ENCODE measurements around the gene GLI2.

Gene GLI2

DNA sequence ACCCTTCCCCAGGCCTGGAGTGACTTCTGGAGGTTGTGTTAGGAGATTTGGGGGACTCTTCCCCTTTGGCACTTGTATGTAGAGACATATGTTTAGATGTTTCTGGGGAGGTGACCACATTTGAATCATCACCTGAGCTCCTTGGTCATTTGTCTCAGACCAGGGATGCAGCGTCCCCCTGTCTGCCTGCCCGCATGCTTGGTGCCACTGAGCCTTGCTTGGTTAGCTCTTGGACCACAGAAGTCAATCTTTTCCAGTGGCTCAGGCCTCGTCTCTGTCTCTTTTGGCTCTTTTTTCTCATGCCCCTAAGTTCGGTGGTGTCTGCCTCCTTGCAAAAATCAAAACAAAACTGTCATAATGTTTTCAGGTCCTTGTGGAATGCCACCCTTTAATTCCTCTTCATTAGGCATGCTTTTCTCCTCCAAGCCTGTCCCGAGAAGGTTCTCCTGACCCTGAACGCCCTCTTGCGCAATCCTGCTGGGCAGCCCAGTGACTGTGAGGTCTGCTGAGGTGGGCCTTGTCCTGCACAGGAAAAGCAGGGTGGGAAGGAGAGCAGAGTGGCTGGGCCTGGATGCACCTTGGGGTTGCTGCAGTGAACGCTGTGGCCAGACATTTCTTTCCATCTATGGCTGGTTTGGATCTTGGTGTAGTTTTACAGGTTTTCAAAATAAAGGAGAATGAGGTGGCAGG is 24.9 kb downstream of the GLI2 start:
- DNase-seq, result no peak

DNA sequence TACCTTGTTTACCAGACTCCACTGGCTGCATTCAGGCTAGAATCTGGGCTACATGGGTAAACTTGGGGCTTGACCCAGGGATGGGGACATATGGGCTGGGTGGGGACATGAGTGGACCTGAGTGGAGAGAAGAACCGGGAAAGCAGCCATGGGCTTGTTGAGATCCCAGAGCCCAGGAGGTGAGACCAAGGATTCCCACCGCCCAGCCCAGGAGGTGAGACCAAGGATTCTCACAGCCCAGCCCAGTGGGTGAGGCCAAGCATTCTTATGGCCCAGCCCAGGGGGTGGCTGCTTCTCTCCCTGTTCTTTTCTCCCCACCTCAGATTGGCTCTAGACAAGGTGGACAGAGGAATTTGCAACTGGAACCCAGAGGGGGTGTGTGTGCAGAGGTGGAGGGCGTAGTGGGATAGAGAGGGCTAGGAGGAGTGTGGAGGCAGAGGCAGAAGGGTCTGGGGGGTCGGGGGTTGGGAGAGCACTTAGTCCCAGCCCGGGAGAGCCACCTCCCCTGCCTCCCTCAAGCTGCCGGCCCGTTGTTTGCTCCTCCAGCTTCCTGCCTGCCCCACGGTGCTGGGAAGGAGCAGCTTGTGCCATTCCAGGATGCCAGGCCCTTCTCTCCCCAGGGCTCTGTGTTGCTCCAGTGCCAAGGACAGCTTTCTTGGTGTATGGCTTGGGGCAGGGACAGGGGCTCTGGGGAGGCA is 25.6 kb downstream of the GLI2 start:
- no peak for DNase-seq

DNA sequence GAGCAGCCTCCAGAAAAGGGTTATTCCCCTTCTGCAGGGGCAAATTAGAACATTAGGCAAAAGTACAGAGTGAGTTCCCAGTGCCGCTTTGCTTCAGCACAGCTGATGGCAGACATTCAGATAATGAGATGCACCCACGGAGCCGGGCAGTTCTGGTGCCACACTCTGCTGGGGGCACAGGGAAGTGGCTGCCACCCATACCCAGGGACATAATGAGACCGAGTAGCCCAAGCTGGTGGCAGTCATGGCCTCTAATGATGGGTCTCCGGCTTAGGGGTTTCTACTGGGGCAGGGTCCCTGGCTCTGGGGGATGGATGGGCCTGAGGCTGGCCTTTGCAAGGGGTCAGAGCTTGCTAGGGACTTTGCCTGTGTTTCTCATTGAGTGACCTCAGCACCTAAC is 26.2 kb downstream of the GLI2 start:
- no peak for DNase-seq

DNA sequence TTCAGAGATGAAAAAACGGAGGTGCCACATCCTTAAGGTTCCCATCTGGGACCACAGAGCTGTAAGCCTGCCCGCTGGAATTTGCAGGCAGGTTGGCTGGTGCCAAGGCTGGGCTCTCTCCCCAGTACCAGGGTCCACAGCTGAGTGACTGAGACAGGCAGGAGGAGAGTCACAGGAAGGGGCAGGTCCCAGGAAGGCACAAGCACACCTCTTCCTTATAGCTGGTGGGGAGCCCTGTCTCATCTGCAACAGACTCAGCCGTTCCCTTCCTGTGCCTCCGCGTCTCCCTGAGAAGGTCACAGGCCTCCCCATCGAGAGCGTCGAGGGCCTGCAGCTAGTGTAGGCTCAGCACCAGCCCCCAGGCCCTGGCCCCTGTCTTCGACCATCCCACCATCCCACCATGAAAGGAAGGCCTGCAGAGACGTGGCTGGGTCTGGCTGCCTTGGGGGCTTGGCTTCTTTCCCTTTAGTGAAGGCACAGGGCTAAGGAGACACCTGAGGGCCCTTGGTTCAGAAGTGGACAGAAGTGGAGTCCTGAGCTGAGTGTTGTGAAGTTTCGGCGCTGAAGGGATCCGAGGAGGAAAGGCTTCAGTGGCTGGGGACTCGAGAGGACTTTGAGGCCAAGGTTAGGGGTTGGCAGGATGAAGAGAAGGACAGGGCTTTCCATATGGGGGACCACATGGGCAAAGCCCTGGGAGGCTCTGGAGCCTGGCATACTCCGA is 26.8 kb downstream of the GLI2 start:
- DNase-seq, result no peak

DNA sequence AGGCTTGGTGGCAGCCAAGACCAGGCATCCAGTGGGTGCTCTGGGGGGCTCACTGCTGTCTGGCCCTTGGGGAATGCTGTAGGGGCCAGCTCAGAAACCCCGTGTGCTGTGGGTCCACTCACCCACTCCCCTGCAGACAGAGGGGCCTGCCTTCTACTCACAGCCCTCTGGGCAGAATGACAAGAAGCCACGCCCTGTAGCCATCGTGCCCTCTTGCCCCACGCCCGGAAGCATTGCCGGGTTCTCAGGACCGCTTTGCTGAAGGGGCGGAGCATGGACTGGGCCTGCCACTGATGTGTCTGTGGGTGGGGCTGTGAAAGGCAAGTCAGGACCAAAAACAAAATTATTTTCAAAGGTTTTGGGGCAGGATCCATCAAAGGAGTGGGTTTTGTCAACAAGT is 27.8 kb downstream of the GLI2 start:
- no peak for DNase-seq

DNA sequence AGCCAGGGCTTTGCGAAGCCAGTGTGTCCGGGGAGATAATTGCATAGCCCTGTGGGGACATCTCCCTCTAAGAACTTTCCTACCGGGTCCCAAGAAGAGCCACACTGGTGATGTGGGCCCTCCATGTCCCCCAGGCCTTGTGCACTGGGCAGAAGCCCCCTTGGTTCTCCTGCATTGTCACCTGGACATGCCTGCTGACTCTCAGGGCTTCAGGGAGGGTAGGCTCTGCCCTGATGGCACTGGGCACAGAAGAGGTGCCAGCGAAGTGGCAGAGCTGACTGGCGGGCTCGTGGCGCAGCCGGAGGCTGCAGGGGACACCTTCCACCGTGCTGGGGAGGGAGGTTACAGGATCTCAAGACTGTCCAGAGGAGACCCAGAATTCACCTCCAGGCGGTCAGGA is 28.3 kb downstream of the GLI2 start:
- DNase-seq, result no peak

DNA sequence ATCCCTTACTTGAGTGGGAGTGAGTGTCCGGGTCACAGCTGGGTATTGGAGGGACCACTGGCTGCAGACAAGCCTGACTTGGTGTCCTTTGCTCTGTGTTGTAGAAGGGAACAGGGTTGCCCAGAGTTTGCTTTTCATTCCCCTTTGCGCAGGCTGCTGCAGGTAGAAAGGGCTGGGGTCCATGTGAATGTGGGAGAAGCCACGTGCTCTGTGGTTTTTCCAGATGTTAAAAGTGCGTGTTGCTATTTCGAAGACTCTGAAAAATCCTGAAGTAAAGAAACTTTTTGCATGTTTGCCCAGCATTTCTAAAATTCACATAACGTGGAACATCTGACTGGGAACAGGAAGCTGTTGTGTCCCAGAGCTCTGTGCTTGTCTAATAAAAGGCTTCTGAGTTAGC is 28.8 kb downstream of the GLI2 start:
- DNase-seq, result no peak

DNA sequence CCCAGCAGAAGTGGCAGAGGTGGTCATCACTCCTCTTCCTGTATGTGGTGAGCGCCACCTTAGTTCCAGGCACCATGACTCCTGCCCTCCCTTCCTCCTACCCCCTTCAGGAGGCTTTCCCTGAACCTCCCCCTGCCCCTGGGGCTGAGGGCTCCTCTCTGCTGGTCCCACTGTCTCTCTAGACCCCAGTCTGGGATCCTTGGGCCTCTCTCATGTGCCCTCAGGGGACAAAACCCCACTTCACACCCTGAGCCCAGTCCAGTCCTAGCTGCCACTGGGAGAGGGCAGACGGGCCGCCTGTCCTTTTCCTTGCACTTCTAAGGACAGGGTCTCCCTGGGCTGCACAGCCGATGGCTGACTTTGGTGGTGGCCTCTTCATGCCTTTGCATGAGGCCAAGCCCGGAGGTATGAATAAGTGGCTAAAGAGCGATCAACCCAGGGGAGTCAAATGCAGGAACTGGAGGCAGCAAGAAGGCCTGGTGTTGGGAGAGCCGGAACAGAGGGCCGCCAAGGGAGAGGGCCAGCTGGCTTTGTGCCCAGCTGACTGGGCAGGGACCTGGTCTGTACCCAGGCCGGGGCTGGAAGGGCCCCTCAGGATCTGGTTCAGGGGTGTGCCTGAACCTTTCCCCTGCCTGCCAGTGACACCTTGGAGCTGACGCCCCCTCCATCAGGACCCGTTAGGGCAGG is 29.5 kb downstream of the GLI2 start:
- DNase-seq, result no peak

DNA sequence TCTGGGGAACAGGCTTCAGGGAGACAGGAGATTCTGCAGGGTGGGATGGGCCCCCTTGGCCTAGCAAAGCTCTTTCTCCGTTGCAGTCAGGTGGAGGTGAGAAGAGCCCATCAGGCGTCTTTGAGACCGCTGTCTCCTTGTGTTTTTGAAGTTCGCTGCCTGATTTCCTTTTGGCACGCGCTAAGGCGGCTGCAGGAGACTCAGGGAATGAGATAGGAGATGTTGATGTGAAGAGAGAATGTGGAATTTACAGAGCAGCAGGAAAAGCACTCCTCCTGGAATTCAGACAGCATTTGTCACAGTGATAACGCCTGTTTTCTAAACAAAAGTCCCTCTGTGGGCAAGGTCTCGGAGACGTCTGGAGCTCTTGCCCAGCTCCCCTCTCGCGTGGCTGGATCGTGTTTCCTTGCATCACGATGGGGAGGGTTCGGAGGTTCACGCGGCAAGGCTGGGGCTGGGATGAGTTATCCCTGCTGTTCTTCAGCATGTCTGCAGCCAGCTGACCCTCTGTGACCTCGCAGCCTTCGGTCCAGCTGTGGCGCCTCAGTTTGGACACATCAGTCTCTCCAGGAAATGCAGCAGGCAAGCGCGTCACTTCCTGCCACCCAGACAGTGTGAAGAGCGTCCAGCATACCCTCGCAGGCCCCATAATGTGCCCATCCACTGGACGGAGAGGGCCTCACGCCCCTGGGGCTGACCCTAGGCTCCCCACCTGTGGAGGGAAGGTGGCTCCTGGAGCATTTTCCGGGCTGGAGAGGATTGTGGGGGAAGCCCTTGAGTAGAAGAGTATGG is 30.2 kb downstream of the GLI2 start:
- no peak for DNase-seq

DNA sequence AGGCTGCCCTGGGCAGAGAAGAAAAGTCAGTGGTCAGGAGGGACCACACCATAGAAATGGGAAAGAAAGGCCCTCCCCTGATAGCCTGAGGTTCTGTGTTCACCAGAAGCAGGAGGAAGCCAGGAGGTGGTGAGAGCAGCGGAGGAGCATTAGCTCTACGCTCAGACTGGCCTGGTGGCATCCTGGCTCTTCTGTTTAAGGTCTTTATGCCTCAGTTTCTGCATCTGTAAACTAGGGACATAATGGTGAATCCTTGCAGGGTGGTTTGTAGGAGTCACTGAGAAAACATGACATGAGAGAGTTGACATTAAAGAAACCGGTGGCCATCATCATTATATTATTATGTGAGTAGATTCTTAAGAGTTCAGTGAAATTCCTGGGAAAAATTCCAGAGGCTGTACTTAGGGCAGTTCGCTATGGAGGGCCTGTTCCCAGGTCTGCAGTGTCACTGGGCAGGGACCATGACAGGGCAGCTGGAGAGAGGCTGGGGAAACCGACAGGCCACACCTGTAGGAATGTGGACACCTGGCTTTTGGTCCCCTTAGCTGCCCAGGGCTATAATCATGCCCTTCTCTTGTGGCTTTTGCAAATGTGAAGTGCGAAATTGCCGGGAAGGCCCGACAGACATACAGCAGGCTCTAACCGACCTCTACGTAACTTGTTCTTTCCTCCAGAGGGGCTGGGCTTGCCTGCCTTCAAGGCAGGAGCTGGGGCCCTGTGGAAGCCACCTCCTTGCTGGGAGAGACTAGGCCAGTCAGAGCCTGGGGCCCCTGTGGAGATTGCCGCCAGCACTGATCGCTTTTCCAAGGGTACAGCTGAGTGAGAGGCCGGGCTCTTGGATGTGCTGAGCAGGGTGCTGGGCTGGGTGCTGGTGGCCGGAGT is 31.0 kb downstream of the GLI2 start:
- DNase-seq, result no peak

DNA sequence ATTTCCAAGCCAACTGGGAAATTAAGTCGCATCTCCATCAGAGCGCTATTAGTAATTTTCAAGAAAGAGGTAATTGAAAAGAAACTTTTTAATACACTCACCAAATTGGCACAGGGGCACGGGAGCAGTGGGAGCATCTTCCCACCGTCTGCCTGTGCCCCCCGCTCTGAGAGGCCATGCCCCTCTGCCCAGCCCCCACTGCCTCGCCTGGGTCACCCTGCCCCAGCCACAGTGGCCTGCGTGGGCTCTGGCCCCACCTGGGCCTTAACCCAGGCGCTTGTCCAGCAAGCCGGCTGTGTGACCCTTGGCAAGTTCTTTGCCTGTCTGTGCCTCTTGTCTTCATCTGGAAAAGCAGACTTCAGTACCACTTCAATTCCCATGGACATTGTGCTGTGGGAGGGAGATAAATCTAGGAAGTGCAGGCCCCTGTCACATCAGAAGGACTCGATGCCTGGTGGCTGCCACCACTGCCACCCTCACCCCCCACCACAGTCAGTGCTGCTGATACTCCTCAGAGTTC is 31.9 kb downstream of the GLI2 start:
- DNase-seq, result no peak

DNA sequence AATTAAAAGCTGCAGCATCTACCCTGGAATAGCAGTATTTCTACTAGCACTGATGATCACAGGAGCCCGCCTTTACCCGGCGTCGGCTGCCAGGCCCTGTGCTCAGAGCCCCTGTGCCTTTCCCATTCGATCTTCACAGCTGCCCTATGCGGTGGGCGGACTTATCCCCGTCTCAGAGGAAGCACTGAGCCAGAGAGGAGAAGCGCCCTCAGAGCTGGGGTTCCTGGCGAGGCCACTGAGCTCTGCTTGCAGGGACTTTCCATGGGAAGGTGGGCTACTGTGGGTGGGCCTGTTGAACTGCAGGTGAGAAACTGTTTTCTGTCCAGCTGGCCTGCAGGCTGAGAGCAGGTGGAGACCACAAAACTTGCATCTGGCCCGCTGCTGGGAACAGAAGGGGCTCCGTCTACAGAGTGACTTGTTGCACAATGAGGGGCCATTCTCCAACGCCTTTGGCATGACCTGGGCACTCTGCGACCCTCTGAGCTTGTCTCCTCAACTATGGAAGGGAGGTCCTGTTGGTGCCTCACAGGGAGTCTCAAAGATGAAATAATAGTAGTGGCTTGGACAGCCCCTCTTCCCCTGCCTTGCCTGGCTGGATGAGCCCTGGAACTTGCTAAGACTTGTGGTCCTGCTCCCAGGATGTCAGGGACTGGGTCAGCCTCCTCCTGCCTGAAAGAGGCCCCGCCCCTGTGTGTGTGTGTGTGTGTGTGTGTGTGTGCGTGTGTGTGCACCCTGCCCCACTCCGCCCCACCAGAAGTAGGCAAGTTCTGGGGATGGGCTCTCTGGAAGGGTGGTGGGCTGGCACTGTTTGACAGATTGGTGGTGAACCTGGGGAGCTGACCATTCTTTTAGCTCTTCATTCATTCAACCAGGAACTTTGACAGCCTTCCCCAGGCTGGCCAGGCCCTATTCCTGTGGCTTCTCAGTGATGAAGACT is 32.7 kb downstream of the GLI2 start:
- DNase-seq, result no peak

DNA sequence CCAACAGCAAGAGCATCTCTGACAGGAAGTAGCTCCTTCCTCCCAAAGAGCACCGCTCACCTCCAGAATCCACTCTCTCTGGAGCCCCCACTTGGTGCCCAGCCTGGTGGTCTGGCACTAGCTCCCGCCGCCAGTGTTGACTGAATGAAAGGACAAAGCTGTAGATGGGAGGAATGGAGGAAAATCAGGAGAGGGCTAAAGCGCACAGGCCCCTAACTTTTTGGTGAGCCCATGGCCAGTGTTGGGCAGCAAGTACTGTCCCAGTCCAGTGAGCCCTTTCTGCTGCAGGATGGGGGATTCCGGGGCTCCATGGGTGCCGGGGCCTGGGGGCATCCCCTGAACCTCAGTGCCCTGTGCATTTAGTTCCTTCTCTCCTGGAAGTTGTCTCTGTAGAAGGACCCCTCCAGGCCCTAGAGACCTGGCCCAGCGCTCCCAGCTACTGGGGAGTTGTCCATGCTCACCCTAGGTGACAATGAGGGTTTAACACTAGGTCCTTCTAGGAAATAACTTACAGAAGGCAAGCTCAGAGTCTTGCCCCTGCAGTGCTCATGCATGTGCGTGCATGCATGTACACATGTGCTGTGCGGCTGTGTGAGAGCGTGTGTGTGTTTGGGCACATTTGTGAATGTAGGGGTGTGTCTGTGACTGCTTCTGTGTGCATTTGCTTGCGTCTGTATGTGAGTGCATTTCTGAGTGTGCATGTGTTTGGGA is 33.6 kb downstream of the GLI2 start:
- DNase-seq, result no peak

DNA sequence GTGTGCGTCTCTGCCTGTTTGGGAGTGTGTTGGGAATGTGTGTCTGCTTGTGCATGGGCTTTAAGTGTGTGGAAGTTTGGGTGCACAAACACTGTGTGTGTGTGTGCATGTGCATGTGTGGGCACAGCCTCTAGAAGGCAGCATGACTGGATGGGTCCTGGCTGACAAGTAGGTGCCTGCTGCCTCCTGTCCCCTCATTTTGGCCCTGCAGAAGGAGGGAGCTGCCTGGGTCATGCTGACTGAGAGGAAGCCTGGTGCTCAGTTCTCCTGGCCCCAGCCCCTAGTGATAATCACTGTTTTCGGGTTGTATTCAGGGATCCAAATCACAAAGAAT is 34.1 kb downstream of the GLI2 start:
- no peak for DNase-seq

DNA sequence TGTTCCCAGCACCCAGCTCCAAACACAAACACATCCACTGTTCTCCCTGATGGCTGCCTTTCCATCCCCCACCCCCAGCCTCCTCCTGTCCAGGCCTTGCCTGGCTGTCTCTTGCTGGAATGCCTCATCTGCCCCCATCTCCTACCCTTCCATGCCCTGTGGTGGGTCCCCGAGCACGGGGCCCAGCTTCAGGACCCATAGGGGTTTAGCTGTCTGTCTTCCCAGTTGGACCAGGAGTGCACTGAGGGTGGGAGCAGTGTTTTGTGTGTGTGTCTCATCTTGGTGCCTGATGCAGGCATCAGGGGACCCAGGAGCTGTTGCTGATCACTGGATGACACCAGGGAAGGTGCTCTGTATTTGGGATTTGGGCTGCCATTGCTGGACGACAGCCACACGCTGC is 34.5 kb downstream of the GLI2 start:
- no peak for DNase-seq

DNA sequence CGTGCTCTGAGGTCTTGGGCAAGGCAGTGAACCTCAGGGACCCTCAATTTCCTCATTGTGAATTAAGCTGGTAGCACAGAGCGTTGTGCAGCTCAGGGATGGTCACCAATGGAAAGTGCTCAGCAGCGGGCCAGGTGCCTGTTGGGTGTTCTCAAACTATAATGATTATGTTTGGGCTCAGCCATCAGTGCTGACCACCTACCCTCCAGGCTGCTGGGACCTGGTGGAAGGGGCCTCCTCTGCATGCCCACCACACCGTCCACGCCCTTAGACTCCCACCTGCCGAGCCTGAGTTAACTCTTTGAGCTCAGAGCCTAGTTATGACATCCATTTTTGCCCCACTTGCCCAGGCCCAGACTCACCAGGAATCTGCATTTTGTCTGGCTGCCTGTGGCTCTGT is 35.0 kb downstream of the GLI2 start:
- DNase-seq, result no peak

DNA sequence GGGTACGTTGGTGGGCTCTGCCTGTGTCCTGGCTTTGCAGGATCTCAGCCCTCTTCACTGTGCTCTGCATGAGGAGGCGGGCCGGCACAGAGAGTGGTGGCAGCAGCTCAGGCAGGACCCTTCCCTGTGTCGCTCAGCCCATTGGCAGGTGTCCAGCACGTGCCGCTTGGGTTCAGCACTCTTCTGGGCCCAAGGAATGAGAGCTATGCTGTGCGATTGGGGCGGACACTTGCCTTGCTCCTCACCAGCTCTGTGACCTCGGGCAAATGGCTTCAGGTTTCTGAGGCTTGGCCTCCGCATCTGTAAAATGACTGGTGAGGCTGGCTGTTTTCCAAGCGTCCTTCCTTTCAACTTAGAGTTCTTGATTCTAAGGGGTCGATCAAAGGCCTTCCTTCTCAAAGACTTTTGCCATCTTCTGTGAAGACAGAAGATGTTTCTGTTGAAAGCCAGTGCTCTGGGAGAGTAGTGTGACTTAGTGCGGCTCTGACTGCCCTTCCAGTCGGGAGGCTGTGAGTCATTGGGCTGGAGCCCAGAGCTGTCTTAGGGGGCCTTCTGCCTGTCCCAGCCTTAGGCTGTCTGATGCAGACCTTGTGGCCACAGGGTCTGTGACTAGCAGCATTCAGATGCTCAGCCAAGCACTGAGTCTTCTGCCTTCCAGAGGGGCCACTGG is 35.6 kb downstream of the GLI2 start:
- no peak for DNase-seq

DNA sequence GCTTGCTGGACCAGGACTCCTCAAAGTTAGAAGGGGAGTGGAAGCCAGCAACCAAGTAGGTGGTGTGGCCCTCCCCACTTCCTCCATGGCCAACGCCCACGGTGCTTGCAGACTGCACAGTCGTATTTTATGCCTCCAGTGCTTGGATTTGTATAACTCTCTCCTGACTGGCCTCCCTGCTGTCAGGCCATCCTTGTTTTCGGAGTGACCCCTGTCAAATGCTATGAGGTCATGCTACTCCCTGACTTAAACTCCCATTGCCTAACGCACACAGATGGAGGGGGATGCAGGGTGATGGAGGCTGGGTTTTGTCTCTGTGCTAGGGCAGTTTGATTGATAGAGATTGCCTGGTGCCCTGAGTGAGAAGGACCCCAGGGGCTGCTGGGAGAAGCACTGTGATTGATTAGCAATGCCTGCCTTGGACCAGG is 36.1 kb downstream of the GLI2 start:
- DNase-seq, result no peak

DNA sequence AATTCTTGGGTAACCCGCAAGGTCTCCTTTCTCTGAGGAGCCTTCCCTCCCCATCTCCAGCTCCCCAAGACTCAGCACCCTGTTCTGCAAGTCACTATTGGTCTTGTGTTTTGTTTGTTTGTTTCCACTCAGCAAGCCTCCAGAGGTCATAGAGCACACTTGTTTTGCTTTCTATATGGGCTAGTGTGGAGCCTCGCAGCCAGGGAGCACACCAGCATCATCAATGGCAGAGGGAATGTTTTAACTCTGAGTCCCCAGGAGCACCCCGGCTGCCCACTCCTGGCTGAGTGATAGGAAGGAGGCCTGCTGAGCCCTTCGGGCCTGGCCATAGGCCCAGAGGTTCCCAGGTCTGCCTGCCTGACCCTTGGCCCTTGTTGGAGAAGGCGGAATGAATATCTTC is 36.6 kb downstream of the GLI2 start:
- no peak for DNase-seq

Data from NCI-H1930 (cell line).